ENCODE data around the gene MAN2C1.
A peak's percentile ranks its signal among the peaks of the same experiment; 100 is the strongest.
"Not testable (repeated sequence)": the region's sequence is repeated elsewhere in the genome, so short reads cannot be mapped to it uniquely, and the experiment has no call there.

Gene MAN2C1

DNA sequence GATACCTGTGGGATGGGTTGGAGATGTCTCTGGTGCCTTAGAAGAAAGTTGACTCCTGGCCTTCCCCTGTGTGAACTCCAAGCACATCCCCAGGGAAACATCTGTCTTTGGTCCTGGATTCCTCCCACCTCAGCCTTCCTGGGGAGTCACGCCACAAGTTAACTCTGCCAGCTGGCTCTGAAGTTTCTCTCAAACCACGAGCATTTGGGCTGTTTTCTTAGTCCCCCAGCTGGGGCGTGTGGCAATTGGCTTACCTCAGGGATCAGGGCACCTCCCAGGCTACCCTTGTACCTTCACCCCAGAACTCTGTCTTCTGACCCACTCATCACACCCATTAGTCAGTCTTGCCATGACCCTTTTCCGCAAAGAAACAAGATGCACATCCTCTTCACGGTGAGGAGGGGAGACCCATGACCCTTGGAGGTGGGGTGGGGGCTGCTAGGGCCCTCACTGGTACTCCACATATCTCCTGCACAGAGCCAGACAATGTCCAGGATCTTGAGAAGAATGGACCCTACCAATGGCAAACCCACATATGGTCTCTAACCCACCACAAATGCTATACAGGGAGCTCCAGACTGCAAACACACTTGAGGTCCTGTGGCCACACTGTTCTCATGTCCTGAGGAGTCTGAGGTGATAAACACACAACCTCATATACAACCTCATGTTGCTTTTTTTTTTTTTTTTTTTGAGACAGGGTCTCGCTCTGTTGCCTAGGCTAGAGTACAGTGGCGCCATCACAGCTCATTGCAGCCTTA lies 17.6 kb downstream of the MAN2C1 start:
- Histone ChIP-seq H3K9me3 (ENCODE audit: insufficient read depth, low read depth, low read length) (no peaks in the 10 kb centered on the region), H3K27ac (ENCODE audit: low read length) (no peak overlapping the region), H3K36me3 (ENCODE audit: insufficient read depth, low read depth, low read length) (no peaks in the 10 kb centered on the region), H3K27me3 (ENCODE audit: insufficient read depth, low read length) (peaks cover 48% of the 10 kb centered on the region), H3K4me1 (ENCODE audit: insufficient read depth, low read length) (no peaks in the 10 kb centered on the region), H3K4me3 (ENCODE audit: low read length) (no peak overlapping the region), H3K9ac (ENCODE audit: low read depth, low read length) (no peak overlapping the region)

DNA sequence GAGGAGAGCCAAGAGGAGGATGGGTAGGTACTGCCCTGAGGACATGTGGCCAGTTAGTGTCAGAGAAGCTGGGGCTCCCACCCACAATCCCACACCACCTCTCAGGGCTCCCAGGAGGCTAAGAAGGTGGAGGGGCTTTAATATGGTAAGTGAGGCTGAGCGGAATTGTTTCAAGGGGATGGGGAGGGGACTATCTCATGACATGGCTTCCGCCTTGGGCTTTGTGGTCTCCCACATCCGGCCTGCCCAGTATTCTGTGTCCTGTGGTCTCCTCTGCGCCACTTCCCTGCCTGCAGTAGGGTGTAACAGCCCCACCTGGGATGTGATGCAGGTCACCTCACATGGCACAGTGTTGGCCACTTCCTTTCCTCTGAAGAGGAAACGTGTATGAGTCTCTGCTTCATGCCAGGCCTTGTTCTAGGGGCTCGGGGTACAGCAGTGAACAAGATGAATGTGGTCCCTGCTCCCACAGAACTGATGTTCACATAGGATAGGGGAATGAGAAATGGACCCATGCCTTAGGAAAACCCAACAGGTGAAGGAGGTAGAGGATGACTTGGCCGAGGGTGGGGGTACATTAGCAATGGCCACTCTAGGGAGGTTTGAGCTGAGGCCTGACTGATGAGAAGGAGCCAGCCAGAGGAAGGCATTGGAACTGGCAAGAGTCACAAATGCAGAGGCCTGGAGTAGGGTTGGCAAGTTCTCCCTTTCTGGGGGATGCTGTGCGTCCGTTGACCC lies 18.4 kb downstream of the MAN2C1 start:
- Histone ChIP-seq H3K9ac (ENCODE audit: low read depth, low read length) (no peak overlapping the region), H3K4me3 (ENCODE audit: low read length) (no peak overlapping the region), H3K4me1 (ENCODE audit: insufficient read depth, low read length) (no peaks in the 10 kb centered on the region), H3K27me3 (ENCODE audit: insufficient read depth, low read length) (peaks cover 55% of the 10 kb centered on the region), H3K36me3 (ENCODE audit: insufficient read depth, low read depth, low read length) (no peaks in the 10 kb centered on the region), H3K9me3 (ENCODE audit: insufficient read depth, low read depth, low read length) (no peaks in the 10 kb centered on the region), H3K27ac (ENCODE audit: low read length) (no peak overlapping the region)

DNA sequence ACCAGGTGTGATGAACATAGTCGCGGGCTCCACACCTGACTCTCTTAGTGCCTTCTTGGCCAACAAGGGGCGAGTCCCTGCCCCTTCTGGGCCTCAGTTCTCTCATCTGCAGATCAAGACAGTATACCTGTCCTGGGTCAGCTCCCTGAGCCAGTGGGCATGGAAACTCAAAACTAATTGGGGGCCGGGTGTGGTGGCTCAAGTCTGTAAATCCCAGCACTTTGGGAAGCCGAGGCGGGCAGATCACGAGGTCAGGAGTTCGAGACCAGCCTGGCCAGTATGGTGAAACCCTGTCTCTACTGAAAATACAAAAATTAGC lies 19.1 kb downstream of the MAN2C1 start:
- not testable (repeated sequence) for H3K9ac ChIP-seq (ENCODE audit: low read depth, low read length); H3K36me3 ChIP-seq (ENCODE audit: insufficient read depth, low read depth, low read length); H3K27ac ChIP-seq (ENCODE audit: low read length); H3K4me1 ChIP-seq (ENCODE audit: insufficient read depth, low read length); H3K4me3 ChIP-seq (ENCODE audit: low read length); H3K9me3 ChIP-seq (ENCODE audit: insufficient read depth, low read depth, low read length)
- H3K27me3 ChIP-seq (ENCODE audit: insufficient read depth, low read length) = peaks cover 55% of the 10 kb centered on the region

DNA sequence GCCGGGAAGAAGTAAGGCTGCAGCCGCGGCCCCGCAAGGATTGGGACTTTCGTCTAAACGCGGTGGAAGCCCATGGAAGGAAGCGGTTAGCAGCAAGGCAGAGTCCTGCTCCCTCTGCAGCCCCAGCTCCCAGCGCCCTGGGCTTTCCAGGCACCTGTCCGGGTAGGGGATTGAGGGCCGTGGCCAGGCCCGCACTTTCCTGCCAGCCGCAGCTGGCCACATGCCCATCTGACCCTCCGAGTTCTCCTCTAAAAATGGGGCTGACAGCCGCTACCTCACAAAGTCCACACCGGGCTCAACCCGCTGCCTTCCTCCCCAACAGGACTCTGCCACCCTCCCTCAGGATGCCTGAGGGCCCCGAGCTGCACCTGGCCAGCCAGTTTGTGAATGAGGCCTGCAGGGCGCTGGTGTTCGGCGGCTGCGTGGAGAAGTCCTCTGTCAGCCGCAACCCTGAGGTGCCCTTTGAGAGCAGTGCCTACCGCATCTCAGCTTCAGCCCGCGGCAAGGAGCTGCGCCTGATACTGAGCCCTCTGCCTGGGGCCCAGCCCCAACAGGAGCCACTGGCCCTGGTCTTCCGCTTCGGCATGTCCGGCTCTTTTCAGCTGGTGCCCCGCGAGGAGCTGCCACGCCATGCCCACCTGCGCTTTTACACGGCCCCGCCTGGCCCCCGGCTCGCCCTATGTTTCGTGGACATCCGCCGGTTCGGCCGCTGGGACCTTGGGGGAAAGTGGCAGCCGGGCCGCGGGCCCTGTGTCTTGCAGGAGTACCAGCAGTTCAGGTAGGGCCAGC lies 19.7 kb downstream of the MAN2C1 start:
- Histone ChIP-seq H3K36me3 (ENCODE audit: insufficient read depth, low read depth, low read length) (no peaks in the 10 kb centered on the region), H3K27me3 (ENCODE audit: insufficient read depth, low read length) (peaks cover 55% of the 10 kb centered on the region), H3K4me3 (ENCODE audit: low read length) (peak overlapping the region; percentile 80), H3K4me1 (ENCODE audit: insufficient read depth, low read length) (no peaks in the 10 kb centered on the region), H3K9me3 (ENCODE audit: insufficient read depth, low read depth, low read length) (no peaks in the 10 kb centered on the region), H3K27ac (ENCODE audit: low read length) (no peak overlapping the region), H3K9ac (ENCODE audit: low read depth, low read length) (peak overlapping the region; percentile 58; the same call in 1 of the 2 replicates)

DNA sequence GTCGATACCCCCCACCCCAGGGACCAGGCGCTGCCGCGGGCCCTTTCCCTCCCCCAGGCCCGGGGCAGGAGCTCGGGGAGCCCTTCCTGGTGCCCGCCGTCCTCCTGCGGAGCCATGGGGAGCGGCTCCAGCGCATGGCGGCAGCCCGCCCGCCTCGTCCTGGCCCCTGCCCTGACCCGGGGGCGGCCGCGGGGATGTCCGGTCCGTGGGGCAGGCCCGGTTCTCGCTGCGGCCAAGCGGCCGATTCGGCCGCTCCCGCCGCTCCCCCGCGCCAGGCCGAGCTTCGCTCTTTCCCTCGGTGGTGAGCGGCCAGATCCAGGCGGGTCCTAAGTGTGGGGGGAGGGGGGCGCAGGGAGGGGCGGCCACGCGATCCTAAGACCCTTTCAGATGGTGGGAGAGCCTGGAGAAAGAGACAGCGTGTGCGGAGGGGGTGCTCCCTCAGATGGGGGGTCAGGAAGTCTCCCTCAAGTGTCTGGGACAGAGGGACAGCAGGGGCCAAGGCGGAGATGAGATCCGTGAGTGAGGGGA lies 20.3 kb downstream of the MAN2C1 start:
- peak overlapping the region; percentile 58; the same call in 1 of the 2 replicates for H3K9ac ChIP-seq (ENCODE audit: low read depth, low read length)
- no peak overlapping the region for H3K27ac ChIP-seq (ENCODE audit: low read length)
- peak overlapping the region; percentile 80 for H3K4me3 ChIP-seq (ENCODE audit: low read length)
- H3K9me3 ChIP-seq (ENCODE audit: insufficient read depth, low read depth, low read length) = no peaks in the 10 kb centered on the region
- H3K4me1 ChIP-seq (ENCODE audit: insufficient read depth, low read length) = no peaks in the 10 kb centered on the region
- peaks cover 55% of the 10 kb centered on the region for H3K27me3 ChIP-seq (ENCODE audit: insufficient read depth, low read length)
- no peaks in the 10 kb centered on the region for H3K36me3 ChIP-seq (ENCODE audit: insufficient read depth, low read depth, low read length)

DNA sequence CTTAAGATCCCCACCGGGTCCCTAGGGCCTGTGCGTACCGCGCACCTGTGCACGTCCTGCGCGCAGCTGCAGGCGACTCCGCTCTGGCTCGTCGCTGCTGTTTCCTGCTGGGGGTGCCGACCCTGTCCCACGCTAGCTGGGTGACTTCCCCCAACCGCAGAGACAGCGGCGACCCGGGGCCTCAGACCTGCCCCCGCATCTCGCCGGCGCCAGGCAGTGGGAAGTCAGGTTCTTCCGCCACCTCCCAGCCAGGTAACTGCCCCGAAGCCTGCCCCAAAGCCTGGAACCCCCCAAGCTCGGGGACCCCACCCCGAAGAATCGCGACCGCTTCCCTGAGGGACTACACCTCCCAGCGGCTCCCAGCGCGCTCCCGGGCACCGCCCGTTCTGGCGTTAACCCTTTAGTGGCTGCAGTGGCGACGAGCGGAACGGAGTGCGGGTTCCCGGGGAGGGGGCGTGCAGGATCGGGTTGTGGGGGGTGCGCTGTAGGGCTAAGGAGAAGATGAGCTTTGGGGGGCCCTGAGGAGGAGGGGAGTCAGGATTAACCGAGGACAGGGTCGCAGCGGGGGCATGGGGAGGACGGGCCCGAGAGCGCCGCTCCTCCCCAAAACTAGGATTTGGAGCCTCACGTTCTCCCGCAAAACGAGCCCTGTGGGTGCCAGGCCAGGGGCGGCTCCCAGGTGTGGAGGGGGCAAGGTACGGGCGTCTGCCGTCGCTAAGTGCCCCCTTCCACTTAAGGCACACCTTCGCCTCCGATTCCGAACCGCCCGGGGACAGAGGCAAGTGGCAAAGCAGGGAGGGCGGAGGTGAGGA lies 21.0 kb downstream of the MAN2C1 start:
- Histone ChIP-seq H3K4me1 (ENCODE audit: insufficient read depth, low read length) (no peaks in the 10 kb centered on the region), H3K36me3 (ENCODE audit: insufficient read depth, low read depth, low read length) (no peaks in the 10 kb centered on the region), H3K4me3 (ENCODE audit: low read length) (peak overlapping the region; percentile 80), H3K9ac (ENCODE audit: low read depth, low read length) (peak overlapping the region; percentile 58; the same call in 1 of the 2 replicates), H3K27me3 (ENCODE audit: insufficient read depth, low read length) (peaks cover 55% of the 10 kb centered on the region), H3K9me3 (ENCODE audit: insufficient read depth, low read depth, low read length) (no peaks in the 10 kb centered on the region), H3K27ac (ENCODE audit: low read length) (no peak overlapping the region)

DNA sequence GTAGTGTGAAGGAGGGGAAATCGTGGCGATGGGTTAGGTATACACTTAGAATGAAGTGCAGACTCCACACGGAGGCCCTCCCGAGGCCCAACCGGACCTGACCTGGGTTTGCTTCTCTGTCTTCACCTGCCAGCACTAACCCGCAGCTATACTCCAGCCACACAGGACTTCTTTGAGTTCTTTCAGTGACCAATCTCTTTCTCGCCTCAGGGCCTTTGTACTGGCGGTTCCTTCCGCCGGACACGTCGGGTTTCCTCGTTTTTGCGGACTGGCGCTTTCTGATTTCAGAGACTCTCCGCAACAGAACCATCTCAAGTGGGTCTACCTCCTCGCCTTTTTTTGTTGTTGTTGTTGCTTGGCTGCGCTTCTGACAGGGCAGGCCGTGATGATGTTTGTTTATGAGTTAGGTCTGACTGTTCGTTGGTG lies 21.6 kb downstream of the MAN2C1 start, which contains the start of gene NEIL1:
TSS of gene NEIL1 (plus strand) at position 244 of the 426 bp plus-strand sequence. CDS start 1,867 bp downstream, outside the sequence.
- H3K9ac ChIP-seq (ENCODE audit: low read depth, low read length) = peak within 1 kb of the TSS; percentile 58; the same call in 1 of the 2 replicates
- H3K27ac ChIP-seq (ENCODE audit: low read length) = no peak within 1 kb of the TSS
- H3K4me1 ChIP-seq (ENCODE audit: insufficient read depth, low read length) = no peaks in the 10 kb centered on the region
- H3K9me3 ChIP-seq (ENCODE audit: insufficient read depth, low read depth, low read length) = no peaks in the 10 kb centered on the region
- H3K36me3 ChIP-seq (ENCODE audit: insufficient read depth, low read depth, low read length) = no peaks in the 10 kb centered on the region
- H3K4me3 ChIP-seq (ENCODE audit: low read length) = peak within 1 kb of the TSS; percentile 80
- peaks cover 55% of the 10 kb centered on the region for H3K27me3 ChIP-seq (ENCODE audit: insufficient read depth, low read length)

DNA sequence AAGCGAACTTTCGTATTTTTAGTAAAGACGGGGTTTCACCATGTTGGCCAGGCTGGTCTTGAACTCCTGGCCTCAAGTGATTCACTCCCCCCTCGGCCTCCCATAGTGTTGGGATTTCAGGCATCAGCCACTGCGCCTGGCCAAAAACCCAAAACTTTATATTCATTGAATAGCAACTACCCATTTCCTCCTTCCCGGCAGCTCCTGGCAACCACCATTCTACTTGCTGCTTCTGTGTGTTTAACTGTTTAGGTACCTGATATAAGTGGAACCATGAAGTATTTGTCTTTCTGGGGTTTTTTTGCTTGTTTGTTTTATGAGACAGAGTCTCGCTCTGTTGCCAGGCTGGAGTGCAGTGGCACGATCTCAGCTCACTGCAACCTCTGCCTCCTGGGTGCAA lies 24.5 kb downstream of the MAN2C1 start:
- H3K9ac ChIP-seq (ENCODE audit: low read depth, low read length); H3K4me3 ChIP-seq (ENCODE audit: low read length); H3K9me3 ChIP-seq (ENCODE audit: insufficient read depth, low read depth, low read length); H3K4me1 ChIP-seq (ENCODE audit: insufficient read depth, low read length); H3K27ac ChIP-seq (ENCODE audit: low read length): not testable (repeated sequence)
- Histone ChIP-seq H3K36me3 (ENCODE audit: insufficient read depth, low read depth, low read length) (peaks cover 22% of the 10 kb centered on the region), H3K27me3 (ENCODE audit: insufficient read depth, low read length) (peaks cover 38% of the 10 kb centered on the region)

DNA sequence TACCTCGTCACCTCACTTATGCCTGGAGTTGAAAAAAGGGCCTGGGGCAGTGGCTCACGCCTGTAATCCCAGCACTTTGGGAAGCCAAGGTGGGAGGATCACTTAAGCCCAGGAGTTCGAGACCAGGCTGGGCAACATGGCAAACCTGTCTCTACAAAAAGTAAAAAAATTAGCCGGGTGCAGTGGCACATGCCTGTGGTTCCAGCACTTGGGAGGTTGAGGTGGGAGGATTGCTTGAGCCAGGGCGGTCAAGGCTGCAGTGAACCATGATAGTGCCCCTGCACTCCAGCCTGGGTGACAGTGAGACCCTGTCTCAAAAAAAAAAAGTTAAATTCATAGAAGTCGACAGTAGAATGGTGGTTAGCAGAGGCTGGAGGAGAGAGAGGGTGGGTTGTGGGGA lies 26.2 kb downstream of the MAN2C1 start:
- Histone ChIP-seq H3K4me1 (ENCODE audit: insufficient read depth, low read length) (no peaks in the 10 kb centered on the region), H3K27me3 (ENCODE audit: insufficient read depth, low read length) (peaks cover 21% of the 10 kb centered on the region), H3K9ac (ENCODE audit: low read depth, low read length) (no peak overlapping the region), H3K9me3 (ENCODE audit: insufficient read depth, low read depth, low read length) (no peaks in the 10 kb centered on the region), H3K36me3 (ENCODE audit: insufficient read depth, low read depth, low read length) (peaks cover 22% of the 10 kb centered on the region), H3K27ac (ENCODE audit: low read length) (no peak overlapping the region), H3K4me3 (ENCODE audit: low read length) (no peak overlapping the region)

DNA sequence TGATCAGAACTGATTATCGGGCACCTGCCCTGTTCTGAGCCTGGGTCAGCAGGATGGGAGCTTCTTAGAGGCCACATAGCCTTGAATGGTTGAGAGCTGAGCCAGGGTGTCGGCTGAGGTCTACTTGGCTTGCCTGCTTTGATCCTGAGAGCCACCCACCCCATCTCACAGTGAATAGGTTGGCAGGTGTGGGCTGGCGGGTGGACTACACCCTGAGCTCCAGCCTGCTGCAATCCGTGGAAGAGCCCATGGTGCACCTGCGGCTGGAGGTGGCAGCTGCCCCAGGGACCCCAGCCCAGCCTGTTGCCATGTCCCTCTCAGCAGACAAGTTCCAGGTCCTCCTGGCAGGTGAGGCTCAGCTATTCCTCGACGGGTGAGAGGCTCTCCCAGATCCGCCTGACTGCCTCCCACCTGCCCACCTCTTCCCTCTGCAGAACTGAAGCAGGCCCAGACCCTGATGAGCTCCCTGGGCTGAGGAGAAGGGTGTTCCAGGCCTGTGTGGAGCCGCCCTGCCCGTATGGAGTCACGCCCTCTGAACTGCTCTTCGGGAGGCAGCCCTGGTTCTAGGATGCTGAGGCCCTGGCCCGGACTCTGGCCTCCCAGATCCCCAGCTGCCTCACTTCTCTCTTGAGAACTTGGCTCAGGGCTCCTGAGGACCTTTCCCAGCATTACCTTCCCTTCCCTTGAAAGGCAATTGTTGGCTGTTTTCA lies 28.7 kb downstream of the MAN2C1 start:
- Histone ChIP-seq H3K4me1 (ENCODE audit: insufficient read depth, low read length) (peaks cover 4% of the 10 kb centered on the region; the same call in 1 of the 2 replicates), H3K36me3 (ENCODE audit: insufficient read depth, low read depth, low read length) (peaks cover 22% of the 10 kb centered on the region), H3K9ac (ENCODE audit: low read depth, low read length) (no peak overlapping the region), H3K4me3 (ENCODE audit: low read length) (no peak overlapping the region), H3K27me3 (ENCODE audit: insufficient read depth, low read length) (no peaks in the 10 kb centered on the region), H3K27ac (ENCODE audit: low read length) (no peak overlapping the region), H3K9me3 (ENCODE audit: insufficient read depth, low read depth, low read length) (no peaks in the 10 kb centered on the region)
